NCI-H748 treated with DMSO at 0.1 percent for 48 hours (cell line): ENCODE measurements around the gene SSBP3.

Experiments used
- DNase-seq: peaks from one replicate; lab custom pipeline; 2025; lab: John Stamatoyannopoulos, UW

The SSBP3 gene

DNA sequence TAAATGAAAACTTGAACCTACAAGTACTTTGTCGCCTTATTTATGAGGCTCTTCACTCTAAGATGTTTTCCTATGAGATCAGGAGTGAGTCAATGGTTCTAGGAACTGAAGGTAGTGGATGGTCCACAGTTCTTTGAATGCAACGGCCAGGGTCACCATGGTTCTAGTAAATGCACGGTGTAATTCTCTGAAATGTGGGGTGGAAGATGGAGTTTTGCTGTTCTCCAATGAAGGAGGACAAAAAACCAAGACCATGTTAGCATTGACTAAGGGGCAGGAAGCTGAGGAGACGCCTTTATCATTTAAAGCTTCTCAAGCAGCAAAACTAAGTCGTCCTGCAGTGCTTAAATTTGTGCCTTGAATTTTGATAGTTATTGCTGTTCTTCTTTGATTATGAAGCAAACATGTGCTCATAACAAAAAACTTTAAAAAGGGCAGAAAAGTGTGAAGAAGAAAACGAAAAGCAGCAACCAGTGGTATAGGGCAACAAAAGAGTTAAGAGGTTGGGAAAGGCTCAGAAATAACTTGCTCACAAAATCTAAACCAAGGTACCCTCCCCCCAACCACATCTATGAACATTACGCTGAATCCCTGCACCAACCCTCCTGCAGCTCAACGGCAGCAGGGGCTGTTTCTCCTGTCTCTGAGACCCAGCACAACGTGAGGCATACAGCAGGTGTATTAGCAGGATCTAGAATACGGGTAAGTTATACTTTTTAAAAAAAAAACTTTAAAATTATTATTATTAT, 121.2 kb downstream of the SSBP3 start:
- no peak for DNase-seq

DNA sequence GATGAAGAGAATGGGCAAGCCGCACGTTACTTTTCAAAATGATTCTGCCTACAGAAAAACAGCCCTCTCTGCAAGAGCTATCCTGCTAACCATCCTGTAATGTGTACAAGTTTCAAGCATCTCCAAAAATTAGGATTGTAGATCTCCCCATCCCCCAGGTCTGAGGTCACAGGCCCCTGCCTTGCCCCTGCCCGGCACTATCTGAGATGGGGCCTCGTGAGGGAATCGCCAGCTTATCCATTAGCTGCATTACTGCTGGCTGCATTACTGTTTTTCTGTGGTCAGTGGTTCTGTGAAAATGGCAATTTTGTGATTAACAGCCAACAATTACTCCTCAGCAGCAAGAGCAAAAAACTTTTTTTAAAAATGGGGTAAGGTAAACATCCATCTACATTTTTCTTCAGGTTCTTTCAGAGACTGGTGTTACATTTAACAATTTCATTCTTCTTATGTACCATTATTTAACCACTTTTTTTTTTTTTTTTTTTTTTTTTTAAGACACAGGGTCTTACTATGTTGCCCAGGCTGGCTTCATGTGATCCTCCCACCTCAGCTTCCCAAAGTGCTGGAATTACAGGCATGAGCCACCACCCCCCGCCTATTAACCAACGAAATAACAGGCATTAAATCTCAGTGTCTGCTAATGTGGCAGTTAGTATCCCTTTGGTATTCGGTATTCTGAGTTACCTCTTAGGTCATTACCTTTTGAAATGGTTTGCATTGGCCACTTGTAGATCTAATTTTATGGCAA, 122.4 kb downstream of the SSBP3 start:
- no peak for DNase-seq

DNA sequence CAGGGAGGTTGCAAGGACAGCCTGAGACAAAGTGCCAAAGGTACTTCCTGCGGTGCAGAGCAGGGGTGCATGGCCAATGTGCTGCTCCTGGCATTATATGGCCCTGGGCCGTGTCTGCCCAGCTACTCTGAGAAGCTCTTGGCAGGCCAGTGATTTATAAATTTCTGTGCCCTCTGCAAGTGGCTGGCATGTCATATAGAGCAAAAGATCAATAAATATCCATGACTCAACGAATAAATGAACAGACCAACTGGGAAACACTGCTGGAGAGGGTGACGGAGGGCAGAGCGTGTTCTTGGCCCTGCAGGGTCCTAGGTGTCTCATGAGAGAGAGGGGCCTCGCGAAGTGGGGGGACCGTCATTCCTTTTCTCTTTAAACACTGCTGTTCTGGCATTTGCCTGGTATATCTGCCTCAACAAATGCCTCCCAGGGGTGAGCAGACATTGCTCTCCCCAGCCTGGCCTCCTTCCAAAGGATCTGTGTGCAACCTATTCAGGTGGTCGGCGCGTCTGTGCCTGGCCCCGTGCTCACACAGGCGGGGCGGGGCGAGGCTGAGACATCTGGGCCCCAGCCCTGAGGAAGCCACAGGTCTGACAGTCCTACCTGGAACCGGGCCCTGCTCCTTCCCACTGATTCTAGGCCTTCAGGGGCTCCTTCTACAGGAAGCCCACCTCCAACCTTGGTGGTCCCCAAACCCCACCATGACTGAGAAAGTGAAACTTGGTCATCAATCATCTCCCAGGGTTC, 123.9 kb downstream of the SSBP3 start:
- no peak for DNase-seq

DNA sequence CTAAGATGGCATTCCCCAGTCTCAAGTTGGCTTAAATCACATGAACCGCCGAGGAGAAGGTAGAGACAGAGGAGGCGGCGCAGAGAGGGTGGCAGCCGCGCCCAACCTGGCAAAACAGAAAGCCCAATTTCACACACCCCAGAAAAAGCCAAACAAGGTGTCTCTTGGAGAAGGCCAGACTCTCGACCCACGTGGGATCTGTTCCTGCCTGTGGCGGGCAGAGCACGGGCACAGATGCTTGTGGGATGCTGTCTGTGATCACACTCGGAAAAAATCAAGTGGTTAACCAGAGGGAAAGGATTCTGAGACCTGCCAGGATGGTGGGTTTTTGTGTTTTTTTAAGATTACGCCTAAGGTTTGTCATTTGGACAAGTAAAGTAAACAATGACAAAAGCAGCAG, 125.5 kb downstream of the SSBP3 start:
- DNase-seq: no peak

DNA sequence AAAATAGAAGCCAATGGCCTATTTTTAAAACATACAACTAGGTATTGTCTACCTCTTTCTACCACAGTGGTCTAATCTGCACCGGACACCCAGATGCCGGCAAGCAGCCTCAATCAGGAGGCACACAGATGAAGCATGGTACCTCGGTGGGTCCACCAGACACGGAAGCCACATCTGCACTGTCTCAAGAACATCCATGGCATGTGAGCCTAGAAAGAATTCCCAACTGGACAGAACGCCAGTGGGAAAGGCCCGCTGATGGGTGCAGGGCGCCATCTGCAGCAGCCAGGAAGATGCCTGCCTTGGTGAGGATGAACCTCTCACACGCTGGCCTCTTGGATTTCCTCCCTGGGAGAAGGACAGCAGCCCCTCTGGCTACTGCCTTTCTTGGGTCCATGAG, 126.7 kb downstream of the SSBP3 start:
- no peak for DNase-seq

DNA sequence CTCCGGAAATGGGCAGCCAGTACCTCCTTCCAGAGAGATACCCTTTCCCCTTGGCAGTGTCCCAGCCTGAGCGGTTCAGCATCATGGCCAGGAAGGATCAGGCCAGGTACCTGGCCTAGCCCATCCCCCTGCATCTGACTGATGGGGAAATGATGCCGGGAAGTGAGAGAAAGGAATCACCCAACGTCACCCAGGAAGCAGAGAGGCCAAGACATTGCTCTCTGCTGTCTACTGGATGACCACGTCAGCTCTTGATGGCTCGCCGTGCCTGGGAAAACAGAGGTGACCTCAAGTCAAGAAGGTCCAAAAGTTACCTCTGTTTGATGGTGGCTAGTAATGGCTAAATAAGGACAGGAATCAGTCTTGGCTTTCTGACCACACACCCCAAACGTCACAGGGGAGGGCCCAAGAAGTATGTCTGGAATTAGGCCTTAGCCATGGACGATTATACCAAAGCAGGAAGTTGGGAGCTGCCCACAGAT, 127.2 kb downstream of the SSBP3 start:
- DNase-seq: no peak

DNA sequence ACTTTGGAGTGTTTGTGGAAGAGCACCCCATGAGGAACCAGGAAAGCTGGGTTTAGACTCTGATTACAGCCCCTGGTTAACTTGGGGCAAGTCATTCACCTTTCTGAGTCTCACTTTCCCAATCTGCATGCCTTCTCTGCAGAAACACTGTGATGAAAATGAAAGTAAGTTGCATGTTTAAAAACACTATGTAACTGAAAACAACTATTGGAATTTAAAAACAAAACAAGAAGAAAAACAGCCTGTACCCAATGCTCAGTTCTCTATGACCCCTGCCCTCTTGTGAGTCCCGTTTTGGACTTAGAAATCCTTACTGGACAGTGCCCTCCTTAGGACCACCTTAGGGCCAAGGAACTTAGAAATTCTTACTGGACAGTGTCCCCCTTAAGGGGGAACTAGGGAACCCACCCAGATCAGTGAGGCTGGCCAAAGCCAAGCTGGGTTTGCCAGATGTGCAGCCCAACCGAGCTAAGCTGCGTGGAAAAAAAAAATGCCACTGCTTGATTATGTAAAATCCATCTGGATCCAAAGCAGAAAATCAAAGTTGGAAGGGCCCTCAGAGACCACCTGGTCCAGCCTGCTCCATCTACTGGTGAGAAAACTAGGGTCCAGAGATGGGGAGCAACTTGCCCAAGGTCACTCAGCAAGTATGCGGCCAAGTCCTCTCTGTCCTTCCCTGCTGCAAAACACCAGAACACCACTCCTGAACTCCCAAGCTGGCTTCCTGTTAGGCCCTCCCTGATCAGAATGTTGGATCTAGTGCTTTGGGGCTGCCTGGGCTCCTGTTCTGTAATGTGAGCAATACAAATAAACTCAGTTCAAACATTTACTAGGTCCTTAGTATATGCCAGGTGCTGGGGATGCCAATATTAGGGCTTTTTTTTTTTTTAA, 128.5 kb downstream of the SSBP3 start:
- DNase-seq: no peak

DNA sequence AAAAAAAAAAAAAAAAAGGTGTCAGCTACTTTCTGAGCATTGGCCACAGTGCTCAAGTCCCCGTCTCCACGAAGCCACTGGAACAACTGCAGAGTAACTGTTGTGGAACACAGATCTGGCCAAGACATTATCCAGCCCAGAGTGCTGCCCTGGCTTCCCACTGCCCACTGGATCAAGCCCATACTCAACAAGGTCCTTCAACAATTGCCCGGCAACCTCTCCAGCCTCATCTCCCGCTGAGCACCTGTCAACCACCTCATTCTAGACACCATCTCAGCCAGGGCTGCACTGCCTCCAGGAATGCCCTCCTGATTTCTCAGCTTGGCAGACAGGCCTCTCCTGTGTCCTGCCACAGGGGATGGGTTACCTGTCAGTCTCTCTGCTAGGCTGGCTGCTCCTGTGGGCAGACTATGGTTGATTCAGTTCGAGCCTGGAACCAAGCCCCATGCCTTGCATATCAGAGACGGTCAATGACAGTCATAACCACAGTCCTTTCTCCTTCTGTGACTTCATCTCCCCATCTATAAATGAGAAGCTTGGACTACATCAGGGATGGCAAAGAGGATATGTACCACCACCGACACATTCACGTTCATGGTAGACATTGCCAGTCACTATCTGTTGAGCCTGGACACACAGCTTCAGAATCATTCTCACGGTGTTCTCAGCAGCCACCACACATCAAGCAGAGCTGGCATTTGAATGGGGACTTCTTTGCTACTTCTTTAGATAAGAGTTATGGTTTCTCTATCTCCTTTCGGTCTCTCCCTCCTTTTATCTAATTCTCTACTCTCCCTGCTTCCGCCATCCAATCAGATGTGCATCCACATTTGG, 129.4 kb downstream of the SSBP3 start:
- no peak for DNase-seq

DNA sequence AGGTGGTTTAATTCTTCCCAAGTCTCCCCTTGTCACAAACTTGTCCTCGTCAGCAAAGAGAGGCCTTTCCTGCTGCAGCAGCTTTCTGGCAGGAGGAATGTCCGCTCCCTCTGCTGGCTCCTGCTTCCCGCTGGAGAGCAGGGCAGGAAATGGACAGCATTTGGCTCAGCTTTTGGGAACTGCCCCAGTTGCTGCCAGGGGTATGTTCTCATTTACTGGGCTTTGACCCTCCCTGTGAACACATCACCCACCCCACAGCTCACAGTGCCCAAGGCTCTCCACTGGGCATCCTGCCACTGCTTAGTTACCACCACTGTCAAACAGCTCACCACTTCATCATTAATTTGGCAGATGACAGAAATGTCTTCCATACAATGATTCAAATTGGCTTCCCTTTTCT, 130.8 kb downstream of the SSBP3 start:
- DNase-seq: no peak

DNA sequence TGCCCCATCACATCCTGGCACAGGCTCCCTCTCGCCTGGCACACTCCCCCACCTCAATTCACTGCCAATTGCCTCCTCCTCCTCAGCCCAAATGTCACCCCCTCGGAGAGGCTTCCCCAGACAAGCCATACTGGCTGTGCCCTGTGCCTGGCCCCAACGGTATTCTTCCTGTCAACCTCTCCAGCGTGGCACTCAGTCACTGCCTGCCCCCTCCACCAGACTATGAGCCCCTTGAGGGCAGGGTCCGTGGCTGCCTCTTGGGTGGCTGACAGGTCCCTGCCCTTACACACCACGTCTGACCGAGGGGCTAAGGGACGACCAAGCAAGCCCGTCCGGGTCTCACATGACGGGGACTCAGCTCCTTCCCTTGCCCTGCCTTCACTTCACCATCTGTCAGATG, 131.3 kb downstream of the SSBP3 start:
- DNase-seq: no peak

DNA sequence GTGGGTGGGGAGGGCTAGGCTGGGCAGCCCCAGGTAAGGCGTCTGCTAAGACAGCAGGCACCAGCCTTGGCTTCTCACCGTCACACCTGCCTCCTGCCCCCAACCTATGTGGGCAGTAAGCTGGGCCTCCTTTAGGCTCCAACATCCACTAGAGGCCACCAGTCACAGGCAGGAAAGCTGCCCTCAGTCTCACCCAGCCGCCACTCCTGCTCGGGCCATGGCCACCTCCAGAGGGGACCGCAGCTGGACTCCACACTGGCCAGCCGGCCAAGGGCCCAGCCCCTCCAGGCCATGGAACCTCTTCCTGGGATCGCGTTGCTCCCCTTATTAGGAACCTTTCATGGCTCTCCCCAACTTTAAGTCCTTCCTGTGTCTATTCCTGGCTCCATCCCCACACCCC, 131.7 kb downstream of the SSBP3 start:
- no peak for DNase-seq

DNA sequence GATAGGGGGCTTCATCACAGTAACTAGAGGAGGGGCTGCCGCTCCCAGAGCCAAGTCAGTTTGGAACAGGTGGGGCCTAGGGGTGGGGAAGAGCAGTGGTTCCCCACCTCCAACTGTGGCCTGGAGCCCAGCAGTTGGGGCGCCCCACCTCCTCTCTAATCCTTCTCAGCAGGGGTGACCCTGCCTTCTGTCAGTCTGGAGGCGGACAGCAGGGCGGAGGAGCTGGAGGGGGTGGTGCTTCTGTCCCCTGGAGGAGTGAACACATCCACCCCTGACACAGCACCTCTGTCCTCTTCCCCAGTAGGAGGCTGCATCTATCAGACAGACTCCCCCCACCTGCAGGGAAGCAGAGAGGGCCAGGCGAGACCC, 132.4 kb downstream of the SSBP3 start:
- no peak for DNase-seq

DNA sequence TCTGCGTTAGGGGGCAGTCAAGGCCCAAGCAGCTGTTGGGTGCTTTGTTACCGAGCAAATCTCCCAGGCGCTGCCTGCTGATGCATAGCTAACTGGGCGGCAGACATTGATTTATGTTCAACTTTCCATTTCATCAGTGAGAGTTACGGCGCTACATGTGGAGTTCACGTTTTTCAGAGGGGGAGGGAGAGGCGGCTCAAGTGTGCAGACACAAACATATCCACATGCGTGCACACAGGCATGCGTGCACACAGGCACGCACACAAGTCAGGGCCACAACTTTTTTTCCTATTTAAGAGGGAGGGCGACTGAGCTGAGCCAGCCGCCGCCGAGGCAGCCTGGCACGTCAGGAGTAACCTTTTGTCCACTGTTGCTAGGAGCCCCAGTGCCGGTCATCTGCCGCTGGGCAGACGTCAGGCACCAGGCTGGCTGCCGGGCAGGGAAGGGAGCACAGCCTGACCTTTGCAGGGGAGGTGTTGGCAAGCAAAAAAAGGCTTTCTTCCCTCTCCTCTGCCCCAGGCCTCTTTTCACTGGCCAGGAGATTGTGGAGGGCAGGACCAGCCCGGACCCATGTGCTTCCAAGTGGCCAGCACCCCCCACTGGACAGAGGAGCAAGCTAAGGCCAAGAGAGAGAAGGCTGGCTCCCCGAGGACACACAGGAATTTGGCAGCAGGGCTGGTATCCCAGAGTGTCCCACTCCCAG, 133.0 kb downstream of the SSBP3 start:
- DNase-seq: no peak

DNA sequence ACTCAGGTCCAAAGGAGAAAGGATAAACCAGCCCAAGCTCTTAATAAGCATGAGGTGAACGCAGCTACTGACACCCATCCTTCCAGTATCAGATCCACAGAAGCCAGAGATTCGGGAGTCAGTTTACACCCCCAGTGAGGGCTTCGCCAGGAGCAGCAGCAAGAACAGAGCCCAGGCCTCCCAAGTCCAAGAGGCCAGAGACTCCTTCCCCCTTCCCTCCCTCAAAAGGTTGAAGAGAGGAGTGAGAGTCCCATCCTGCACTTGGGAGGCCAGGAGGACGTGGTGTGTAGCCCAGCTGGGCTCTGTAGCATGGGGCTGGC, 133.5 kb downstream of the SSBP3 start:
- DNase-seq: no peak

DNA sequence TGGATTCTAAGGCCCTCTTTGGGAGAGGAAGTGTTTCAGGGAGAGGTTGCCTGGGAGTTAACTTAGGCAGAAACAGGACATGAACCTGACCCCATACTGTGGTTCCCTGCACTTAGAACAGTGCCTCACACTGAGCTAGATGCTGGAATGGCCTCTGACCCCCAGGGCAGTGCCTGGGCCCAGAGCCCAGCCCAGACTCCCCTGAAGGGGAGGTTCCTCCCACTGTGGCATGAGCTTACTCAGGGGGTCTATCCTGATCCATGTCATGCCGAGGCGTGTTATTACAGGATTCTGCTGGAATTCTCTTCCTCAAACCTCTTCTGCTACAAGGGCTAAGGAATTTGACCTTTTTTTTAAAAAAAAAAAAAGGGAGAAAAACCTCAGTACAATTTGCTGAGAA, 134.1 kb downstream of the SSBP3 start:
- no peak for DNase-seq

DNA sequence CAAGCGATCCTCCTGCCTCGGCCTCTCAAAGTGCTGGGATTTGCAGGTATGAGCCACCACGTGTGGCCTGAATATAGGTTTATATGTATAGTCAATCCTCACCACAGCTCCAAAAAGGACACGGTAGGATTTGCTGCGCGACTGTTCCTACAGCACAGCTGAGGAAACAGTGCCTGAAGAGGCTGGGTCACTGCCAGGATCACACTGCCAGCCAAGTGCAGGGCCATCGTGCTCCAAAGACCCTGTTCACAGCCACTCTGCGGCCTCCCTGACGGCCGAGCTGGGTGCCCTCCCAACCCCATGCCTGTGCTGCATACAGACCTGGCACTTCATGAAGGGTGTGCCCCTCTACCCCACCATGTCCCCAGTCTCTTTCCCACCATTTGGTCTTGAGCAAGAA, 134.9 kb downstream of the SSBP3 start:
- DNase-seq: no peak

DNA sequence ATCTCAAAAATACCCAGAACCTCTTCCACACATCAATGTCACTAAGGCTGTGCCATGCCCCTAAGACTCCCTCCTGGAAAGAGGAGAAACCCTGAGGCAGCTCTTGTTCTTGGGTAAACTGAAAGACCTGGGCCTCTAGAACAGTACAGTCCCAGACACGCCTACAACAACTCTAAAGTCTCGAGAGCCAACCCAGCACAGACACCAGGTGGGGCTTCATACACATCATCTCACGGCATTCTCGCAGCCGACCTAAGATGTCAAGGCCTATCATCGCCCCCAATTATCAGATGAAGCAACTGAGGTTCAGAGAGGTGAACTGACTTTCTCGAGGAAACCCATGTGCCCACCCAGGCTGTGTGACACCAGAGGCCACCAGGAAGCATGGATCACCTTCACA, 135.7 kb downstream of the SSBP3 start:
- DNase-seq: no peak

DNA sequence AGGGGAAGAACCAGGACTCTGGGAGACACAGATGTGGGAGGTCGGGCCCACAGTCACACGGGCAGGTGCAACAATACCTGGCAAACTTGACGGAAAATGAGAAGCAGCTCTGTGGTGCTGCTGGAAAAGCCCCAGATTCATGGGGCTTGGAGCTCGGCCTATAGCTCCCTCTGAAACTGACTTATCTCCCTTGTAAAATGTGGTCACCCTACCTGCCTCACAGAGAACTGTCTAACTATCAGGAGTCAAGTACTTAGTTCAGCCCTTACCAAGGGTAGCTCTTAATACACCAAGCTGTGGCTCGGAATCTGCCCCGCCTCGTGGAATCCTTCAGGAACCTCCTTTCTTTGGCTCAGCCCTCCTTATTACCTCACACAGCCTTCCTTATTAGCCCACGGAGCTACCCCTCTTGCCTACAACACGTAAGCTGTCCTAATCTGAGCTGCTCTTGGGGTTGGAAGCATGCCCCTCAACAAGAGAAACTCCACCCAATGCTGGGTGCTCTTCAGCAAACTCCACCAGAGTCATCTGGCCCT, 137.4 kb downstream of the SSBP3 start:
- DNase-seq: no peak

DNA sequence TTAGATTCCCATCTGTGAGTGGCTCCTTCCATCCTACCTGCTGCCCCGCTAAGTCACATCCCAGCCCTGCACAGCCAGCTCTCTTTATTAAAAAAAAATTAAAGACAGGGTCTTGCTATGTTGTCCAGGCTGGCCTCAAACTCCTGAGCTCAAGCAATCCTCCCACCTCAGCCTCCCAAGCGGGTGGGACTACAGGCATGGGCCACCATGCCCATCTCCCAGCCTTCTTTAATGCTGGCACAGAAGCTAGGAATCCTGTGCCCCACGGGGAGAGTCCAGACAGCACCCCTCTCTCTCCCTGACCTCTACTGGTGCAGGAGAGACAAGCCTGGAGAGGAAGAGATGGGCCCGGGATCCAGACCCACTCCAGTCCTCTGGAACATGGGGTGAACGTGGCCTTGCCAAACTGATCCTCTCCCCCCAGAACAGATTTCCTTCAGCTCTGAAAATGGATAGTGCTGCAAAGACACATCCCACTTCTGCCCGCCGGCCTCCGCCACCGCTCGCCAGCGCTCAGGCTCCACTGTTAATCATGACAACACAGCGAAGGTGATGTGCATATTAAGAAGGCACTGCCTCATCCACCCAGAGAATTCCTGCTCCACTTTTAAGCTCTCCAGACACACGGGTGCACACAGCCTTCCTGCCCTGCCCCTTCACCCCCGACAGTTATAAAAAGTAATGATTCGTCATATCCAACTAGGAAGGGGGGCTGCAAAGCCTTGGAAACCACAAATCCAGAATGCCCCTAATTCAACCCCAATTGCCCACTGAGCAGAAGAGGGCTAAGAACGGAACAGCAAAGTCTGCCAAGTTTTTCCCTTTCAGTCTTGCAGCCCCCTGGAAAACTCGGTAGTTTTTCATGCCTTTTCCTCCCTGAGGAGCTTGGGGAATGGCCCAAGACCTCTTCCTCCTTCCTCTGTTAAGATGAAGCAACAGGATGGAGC, 138.1 kb downstream of the SSBP3 start:
- DNase-seq: no peak
